HG03460 (cell line): ENCODE measurements around the gene ACBD4.

Experiments used
- ATAC-seq: cut with Tn5 transposase; IDR thresholded peaks from one replicate; pipeline ENCODE4 v1.9.1; 2021; ENCODE audit not compliant: unreplicated experiment

ACBD4 gene

DNA sequence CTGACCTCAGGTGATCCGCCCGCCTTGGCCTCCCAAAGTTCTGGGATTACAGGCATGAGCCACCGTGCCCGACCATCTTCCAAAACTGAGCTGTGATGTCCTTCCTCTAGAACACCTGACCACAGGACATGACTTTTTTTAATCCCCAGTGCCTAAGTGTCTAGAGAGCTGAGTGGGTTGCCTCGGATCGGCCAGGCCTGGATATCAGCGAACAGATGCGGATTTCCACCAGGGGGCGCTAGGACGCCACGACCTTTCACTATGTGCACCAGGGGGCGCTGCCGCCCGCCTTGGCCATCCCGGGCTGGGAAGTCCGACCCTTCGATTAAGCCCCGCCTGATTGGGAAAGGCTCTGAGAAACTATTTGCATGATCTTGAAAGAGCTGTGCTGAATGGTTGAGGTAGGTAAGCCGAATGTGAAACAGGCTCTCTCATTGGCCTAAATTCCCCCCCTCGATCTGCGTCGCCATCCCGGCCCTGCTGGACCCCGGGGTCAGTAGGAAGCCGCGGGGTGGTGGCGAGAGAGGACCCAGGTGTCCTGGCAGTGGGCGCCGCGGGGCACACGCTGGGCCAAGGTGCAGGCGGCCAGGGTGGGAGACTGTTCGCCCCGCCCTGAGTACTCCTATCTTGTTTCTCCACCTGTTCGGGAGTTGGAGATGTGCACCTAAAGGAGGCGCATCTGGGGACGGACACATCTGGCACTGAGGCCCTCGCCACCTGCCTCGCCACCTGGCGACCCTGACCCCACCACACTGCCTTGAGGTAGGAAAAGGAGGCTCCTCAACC lies at the start of gene ACBD4:
Gene ACBD4, plus strand, starts transcription at position 496 of the 786 bp plus-strand sequence. CDS start 458 bp downstream, outside the sequence.
- ATAC-seq: peak; percentile 64

DNA sequence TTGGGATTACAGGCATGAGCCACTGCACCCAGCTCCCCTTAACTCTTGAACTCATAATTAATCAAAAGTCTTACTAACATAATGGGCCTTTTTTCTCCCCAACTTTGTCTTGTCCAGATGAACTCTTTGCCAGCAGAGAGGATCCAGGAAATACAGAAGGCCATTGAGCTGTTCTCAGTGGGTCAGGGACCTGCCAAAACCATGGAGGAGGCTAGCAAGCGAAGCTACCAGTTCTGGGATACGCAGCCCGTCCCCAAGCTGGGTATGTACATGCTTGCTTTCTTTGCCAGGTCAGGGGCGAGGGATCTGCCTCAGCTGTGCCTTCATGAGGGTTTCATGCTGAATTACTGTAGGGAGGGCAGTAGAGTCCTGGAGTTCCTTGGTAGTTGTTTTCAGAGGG lies 49.1 kb upstream of the ACBD4 start:
- ATAC-seq: no peak

GRCh38 chr17:45086865-45087503 lies 48.5 kb upstream of the ACBD4 start:
- no peak for ATAC-seq

DNA sequence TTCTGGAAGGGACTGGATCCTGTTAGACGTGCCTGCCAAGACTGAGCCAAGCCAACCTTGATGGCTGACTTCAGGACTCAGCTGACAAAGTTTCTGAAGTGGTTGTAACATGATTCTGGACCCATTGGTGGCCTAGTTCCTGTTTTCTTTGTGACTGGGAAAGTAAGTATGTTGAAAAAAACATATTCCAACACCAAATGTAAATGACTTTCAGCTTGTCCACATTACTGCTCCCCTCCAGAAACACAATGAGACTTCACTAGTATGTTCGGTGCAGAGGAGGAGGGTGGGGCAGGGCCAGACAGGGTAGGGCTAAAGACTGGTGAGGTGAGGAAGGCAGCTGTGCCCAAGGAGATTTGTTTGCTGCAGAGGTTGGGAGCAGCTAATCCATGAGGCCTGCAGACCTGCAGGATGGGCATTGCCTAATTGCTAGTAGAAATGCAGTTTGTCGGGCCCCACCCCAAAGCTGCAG lies 47.9 kb upstream of the ACBD4 start:
- no peak for ATAC-seq

- no peak for ATAC-seq
Measured at GRCh38 chr17:45087978-45088377, 47.5 kb upstream of the ACBD4 start.

DNA sequence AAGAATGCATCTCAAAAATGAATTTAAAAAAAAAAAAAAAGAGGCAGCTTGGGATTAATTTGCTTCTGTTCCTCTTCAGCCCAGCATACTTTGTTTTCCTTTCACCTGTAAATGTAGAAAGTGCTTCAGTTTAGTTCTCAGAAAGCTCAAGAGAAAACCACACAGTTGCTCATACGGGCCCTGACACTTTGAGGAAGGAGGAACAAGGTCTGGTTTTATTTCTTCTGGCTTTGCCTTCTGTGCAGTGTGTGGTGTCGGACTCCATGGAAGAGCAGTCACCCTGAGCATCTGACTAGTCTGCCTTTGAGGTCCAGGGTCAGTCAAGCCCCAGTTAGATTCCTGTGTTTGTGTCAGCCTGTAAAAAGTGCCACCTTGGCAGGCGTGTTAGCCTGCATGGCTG lies 46.7 kb upstream of the ACBD4 start:
- no peak for ATAC-seq

DNA sequence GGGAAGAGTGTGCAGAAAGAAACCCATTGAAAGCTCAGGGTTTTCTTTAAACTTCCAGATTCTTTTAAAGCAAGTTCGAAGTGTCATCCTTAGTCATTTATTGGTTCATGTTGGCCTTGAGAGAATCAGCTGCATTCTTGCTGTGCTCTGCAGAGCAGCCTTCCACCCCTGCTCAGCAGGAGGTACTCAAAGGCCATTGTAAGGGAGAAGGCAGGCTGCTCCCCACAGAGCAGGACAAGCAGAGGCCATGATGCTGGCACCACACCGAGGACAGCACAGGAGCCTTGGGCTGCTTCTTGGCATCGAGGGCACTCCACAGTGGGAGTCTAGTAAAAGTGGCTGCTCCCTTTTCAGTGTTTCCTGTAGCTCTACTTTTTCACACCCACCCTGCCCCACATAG lies 44.8 kb upstream of the ACBD4 start:
- ATAC-seq: no peak

DNA sequence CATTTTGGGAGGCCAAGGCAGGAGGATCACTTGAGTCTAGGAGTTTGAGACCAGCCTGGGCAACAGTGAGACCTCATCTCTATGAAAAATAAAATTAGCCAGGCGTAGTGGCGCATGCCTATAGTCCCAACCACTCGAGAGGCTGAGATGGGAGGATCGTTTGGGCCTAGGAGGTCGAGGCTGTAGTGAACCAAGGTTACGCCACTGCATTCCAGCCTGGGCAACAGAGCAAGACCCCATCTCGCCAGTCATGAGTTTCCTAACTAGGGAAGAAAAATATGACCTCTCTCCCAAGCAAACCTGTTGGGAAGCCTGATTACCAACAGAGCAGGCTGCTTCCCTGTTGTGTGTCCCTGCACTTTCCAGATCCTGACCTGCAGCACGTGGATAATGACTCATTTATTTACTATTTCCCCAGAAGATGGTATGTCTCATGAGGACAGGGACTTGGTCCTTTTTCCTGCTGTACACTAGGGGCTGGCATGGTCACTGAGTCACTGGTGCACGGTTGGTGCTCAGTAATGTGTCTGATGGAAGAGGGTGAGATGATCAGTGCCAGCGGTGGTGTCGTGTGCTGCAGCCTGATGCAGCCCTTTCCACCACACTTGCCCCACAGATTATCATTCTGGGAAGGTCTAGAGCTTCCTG lies 43.6 kb upstream of the ACBD4 start:
- ATAC-seq: no peak

DNA sequence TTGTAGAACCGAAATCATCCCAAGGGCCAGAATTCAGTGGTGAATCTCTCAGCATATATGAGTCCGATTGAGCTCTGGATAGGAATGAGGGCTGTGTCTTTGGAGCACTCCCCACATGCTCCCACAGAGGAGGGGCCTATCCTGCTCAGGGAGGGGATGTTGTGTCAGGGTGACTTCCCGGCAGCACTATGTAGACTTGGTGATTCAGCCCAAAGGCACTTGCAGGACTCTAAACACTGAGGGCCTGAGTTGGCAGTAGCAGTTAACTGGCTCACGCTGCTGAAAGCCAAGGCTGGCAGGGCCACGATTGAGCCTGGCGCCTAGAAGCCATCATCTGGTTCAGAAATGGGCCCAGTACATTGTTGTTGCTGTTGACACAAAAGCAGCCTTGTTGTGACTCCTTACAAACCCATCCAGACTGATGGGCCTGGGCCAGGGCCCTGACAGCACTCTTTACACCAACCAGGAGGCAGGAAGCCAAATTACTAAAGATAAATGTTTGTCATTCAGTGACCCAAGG lies 42.5 kb upstream of the ACBD4 start:
- no peak for ATAC-seq

- ATAC-seq: no peak
Measured at GRCh38 chr17:45093444-45094110, 41.9 kb upstream of the ACBD4 start.

GRCh38 chr17:45096141-45096540 lies 39.3 kb upstream of the ACBD4 start:
- ATAC-seq: no peak

- no peak for ATAC-seq
Measured at GRCh38 chr17:45096926-45097325, 38.6 kb upstream of the ACBD4 start.

DNA sequence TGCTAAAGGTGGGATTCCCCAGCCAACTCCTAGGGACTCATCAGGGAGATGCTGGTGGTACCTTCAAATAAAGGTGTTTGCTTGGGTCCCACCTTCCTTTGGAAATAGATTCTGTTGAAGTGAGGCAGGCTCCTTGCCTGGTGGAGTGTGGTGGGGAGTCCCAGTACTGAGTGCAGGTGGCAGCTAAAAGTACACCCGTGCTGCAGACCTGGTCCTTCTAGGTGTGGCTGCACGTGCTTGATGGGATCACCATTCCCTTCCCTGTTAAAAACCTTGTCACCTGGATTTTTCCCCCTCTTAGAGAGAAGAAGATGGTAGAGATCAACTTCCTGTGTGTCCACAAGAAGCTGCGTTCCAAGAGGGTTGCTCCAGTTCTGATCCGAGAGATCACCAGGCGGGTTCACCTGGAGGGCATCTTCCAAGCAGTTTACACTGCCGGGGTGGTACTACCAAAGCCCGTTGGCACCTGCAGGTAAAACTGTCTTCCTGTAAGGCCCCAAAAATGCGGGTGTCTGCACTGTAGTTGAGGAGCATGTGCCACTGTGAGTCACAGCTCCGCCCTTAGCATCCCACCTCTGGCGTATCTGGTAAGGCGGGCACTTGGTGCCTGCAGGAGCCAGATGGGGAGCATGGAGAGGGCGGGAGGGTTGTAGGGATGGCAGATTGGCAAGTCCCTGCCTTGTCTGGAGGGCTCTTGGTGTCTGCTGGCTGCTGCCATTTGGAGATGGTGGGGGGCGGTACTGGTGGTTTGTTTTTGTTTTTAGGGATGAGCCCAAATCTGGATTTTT lies 37.2 kb upstream of the ACBD4 start:
- ATAC-seq: no peak

DNA sequence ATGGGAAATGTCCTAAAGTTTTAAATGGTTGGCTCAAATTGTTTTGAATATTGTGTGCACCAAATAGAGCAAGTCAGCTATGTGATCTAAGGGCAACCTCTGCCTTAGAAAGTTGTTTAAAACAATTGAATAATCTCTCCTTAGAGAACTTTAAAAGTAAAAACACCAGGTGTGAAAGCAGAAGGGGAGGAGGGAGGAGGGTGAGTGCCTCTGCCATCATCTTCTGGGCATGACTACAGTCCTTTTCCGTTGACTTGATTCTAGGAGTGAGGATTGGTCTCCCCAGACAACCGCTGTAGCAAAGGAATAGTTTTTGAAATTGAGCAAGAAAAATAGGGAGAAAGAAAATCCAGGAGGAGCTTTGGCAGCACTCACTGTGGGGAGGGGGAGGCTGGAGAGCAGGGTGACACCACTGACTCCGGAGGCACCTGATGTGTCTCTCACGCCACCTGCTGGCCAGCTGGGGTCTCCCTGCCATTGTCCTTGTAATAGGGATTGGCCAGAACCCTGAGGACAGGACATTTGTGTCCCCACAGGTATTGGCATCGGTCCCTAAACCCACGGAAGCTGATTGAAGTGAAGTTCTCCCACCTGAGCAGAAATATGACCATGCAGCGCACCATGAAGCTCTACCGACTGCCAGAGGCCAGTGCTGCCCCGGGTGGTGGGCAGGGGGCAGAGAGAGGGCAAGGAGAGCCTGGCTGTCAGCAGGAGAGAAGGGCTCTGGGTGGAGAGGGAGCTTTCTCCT lies 36.4 kb upstream of the ACBD4 start:
- ATAC-seq: no peak

- ATAC-seq: no peak
Measured at GRCh38 chr17:45101546-45101882, 34.0 kb upstream of the ACBD4 start.

- no peak for ATAC-seq
Measured at GRCh38 chr17:45101883-45102811, 33.3 kb upstream of the ACBD4 start.

DNA sequence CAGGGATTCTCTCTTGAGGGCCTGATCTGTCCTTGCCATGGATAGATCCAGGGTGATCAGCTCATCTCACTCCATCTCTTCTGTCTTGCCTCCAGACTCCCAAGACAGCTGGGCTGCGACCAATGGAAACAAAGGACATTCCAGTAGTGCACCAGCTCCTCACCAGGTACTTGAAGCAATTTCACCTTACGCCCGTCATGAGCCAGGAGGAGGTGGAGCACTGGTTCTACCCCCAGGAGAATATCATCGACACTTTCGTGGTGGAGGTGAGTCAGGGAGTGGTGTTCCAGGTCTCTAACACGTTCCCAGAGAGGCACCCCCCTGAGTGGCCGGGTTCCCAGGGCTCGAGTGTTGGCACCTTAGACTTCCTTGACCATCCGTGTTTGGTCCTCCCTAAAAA lies 32.6 kb upstream of the ACBD4 start:
- no peak for ATAC-seq

DNA sequence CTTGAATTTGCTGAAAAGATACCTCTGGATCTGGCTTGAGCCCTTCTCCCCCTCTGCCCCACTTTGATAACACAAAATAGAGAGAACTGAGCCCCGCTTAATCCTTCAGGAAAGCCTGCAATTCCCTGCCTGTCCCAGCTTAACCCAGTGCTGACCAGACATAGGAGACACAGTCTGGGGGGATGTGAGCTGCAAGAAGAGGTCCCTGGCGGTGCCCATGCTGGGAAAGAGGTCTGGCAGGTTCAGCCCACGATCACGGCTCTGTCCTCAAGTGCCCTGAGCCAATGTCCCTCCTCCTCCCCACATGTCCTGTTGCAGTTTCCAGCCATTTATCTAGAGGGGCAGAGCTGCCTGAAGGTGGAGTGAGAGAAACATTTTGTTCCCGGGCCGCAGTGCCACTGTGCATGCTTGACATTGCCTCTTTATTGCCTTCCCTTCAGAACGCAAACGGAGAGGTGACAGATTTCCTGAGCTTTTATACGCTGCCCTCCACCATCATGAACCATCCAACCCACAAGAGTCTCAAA lies 32.2 kb upstream of the ACBD4 start:
- ATAC-seq: no peak

- no peak for ATAC-seq
Measured at GRCh38 chr17:45104029-45104428, 31.5 kb upstream of the ACBD4 start.
